Mesenchymal stem cell (in vitro differentiated cells and primary cell): ENCODE measurements around the gene PEG3. TPM values are rescaled to one million over a fixed set of nuclear protein-coding genes. Genes with fewer than 3 reads are reported as not detected.

Experiments
- DNase-seq: peaks from one replicate; pipeline ENCODE4 v3.0.0-alpha.2; 2013
- H2AFZ ChIP-seq: one replicate; pipeline ENCODE4 v1.6.1; 2013; ENCODE audit warnings: low read depth, mild to moderate bottlenecking, control low read depth, inconsistent platforms, low read length, moderate library complexity
- H2AK5ac ChIP-seq: 2 replicates; pipeline ENCODE4 v1.6.1; 2013; ENCODE audit warnings: low read length, moderate library complexity, mild to moderate bottlenecking, inconsistent platforms; ENCODE audit not compliant: severe bottlenecking
- H2BK120ac ChIP-seq: one replicate; pipeline ENCODE4 v1.6.1; 2013; ENCODE audit warnings: low read depth, mild to moderate bottlenecking, inconsistent platforms, low read length, moderate library complexity
- H2BK12ac ChIP-seq, 2 experiments: one replicate each; pipeline ENCODE4 v1.6.1; 2013; ENCODE audit warnings: inconsistent platforms in 2 of 2, low read length in 2 of 2, mild to moderate bottlenecking in 2 of 2, moderate library complexity in 2 of 2, control low read depth in 1 of 2
- H2BK15ac ChIP-seq: one replicate; pipeline ENCODE4 v1.6.1; 2013; ENCODE audit warnings: mild to moderate bottlenecking, low read depth, inconsistent platforms; ENCODE audit not compliant: poor library complexity, severe bottlenecking
- H2BK5ac ChIP-seq: 2 replicates; pipeline ENCODE4 v1.6.1; 2013; ENCODE audit warnings: low read depth, mild to moderate bottlenecking, low read length, control low read depth, inconsistent platforms; ENCODE audit not compliant: poor library complexity, severe bottlenecking
- H3K14ac ChIP-seq, 2 experiments: one replicate each; pipeline ENCODE4 v1.6.1; 2013; ENCODE audit warnings: inconsistent platforms in 2 of 2, low read length in 2 of 2, control low read depth in 1 of 2, mild to moderate bottlenecking in 1 of 2, moderate library complexity in 1 of 2
- H3K18ac ChIP-seq, 2 experiments: one replicate each; pipeline ENCODE4 v1.6.1; 2013; ENCODE audit warnings: inconsistent platforms in 2 of 2, low read length in 2 of 2, control low read depth in 1 of 2, low read depth in 1 of 2, mild to moderate bottlenecking in 1 of 2
- H3K23ac ChIP-seq, 2 experiments: one replicate each; pipeline ENCODE4 v1.6.1; 2013; ENCODE audit warnings: inconsistent platforms in 2 of 2, low read length in 2 of 2, mild to moderate bottlenecking in 2 of 2, moderate library complexity in 2 of 2, control low read depth in 1 of 2
- H3K27ac ChIP-seq: 2 replicates; pipeline ENCODE4 v1.5.1; 2013; ENCODE audit warnings: mild to moderate bottlenecking, moderate library complexity, low read length, control low read depth, inconsistent platforms; ENCODE audit not compliant: poor library complexity, severe bottlenecking
- H3K27me3 ChIP-seq, 2 experiments: 2 replicates each; pipeline versions ENCODE4 v1.6.1 to v1.7.0; 2013; ENCODE audit warnings: low read length in 2 of 2, mild to moderate bottlenecking in 2 of 2, moderate library complexity in 2 of 2, control low read depth in 1 of 2, inconsistent platforms in 1 of 2; ENCODE audit not compliant: control insufficient read depth in 1 of 2, insufficient read depth in 1 of 2
- H3K36me3 ChIP-seq, 2 experiments: 2 replicates each; pipeline versions ENCODE4 v1.6.1 to v1.7.0; 2013; ENCODE audit warnings: low read length in 2 of 2, control low read depth in 1 of 2, inconsistent platforms in 1 of 2, low read depth in 1 of 2, mild to moderate bottlenecking in 1 of 2; ENCODE audit not compliant: insufficient read depth in 2 of 2, control insufficient read depth in 1 of 2
- H3K4ac ChIP-seq, 2 experiments: one replicate each; pipeline ENCODE4 v1.6.1; 2013; ENCODE audit warnings: inconsistent platforms in 2 of 2, low read length in 2 of 2, mild to moderate bottlenecking in 2 of 2, moderate library complexity in 2 of 2, control low read depth in 1 of 2, low read depth in 1 of 2
- H3K4me1 ChIP-seq: 2 replicates; pipeline ENCODE4 v1.6.1; 2013; ENCODE audit warnings: low read depth, low read length, control low read depth; ENCODE audit not compliant: control insufficient read depth, insufficient read depth
- H3K4me2 ChIP-seq: 2 replicates; pipeline ENCODE4 v1.6.1; 2013; ENCODE audit warnings: low read length, mild to moderate bottlenecking, inconsistent platforms; ENCODE audit not compliant: poor library complexity, severe bottlenecking
- H3K4me3 ChIP-seq, 2 experiments: 2 replicates each; pipeline versions ENCODE4 v1.5.1 to v1.7.0; 2013; ENCODE audit warnings: low read length in 2 of 2, mild to moderate bottlenecking in 2 of 2, control low read depth in 1 of 2, low read depth in 1 of 2; ENCODE audit not compliant: insufficient read depth in 1 of 2
- H3K79me1 ChIP-seq: replicated peaks from 2 replicates; pipeline ENCODE4 v1.6.1; 2013; ENCODE audit warnings: mild to moderate bottlenecking, control low read depth, low read length, inconsistent platforms; ENCODE audit not compliant: poor library complexity, severe bottlenecking
- H3K9ac ChIP-seq: 2 replicates; pipeline ENCODE4 v1.7.0; 2013; ENCODE audit warnings: mild to moderate bottlenecking, low read length, moderate library complexity
- H3K9me3 ChIP-seq: 2 replicates; pipeline ENCODE4 v1.7.0; 2013; ENCODE audit warnings: mild to moderate bottlenecking, low read length; ENCODE audit not compliant: control insufficient read depth
- H4K8ac ChIP-seq: one replicate; pipeline ENCODE4 v1.6.1; 2013; ENCODE audit warnings: inconsistent platforms, mild to moderate bottlenecking, low read length, moderate library complexity
- H4K91ac ChIP-seq: one replicate; pipeline ENCODE4 v1.6.1; 2013; ENCODE audit warnings: mild to moderate bottlenecking, low read length, inconsistent platforms
- small RNA-seq: library from polyadenylated mRNA; stranded (forward); fragments of <200 nt; extraction: miRNeasy Mini kit (QIAGEN cat#:217004); gene quantifications from one replicate; pipeline ENCODE3, GENCODE V24; 2013; ENCODE audit warnings: low read depth

Gene PEG3

GRCh38 chr19:56806639-56807038 is 33.9 kb downstream of the PEG3 start:
- H3K4me1 ChIP-seq = no peaks in the 10 kb centered on the region
- H2BK15ac ChIP-seq = no peak overlapping the region
- no peak overlapping the region for H2BK5ac ChIP-seq

More at GRCh38 chr19:56806639-56807038, 33.9 kb downstream of the PEG3 start:
- Histone ChIP-seq H2AFZ (no peak overlapping the region), H3K18ac (no peak overlapping the region), H2BK12ac (no peak overlapping the region), H3K4me2 (no peak overlapping the region), H3K4me3 (no peak overlapping the region), H3K4ac (no peak overlapping the region), H4K8ac (no peak overlapping the region), H3K23ac (no peak overlapping the region), H4K91ac (no peak overlapping the region), H3K36me3 (no peaks in the 10 kb centered on the region), H3K27ac (no peak overlapping the region), H3K27me3 (no peaks in the 10 kb centered on the region), H3K79me1 (no peaks in the 10 kb centered on the region), H3K9ac (no peak overlapping the region), H2AK5ac (no peak overlapping the region), H2BK120ac (no peak overlapping the region), H3K9me3 (peaks cover 61% of the 10 kb centered on the region), H3K14ac (no peak overlapping the region)
- no peak for DNase-seq

Small RNA genes lying within 50 kb of the gene (small RNA-seq; reads per million reads assigned to genes)
- not detected for gene AC006115.2
